Measurements from ENCODE around the gene TRIM41.

The TRIM41 gene

GRCh38 chr5:181233801-181234454 is 10.8 kb downstream of the TRIM41 start:
- no peak for DNase-seq

- no peak for DNase-seq
These were observed 11.6 kb downstream of the TRIM41 start for GRCh38 chr5:181234455-181235306.

- no peak for DNase-seq
These were observed 12.2 kb downstream of the TRIM41 start for GRCh38 chr5:181235323-181235688.

GRCh38 chr5:181235689-181236366 is 12.7 kb downstream of the TRIM41 start:
- no peak for DNase-seq

GRCh38 chr5:181236471-181236870 is 13.4 kb downstream of the TRIM41 start:
- DNase-seq, result no peak

- DNase-seq, result no peak
These were observed 14.0 kb downstream of the TRIM41 start for GRCh38 chr5:181236954-181237641.

- no peak for DNase-seq
These were observed 14.8 kb downstream of the TRIM41 start for GRCh38 chr5:181237729-181238385.

GRCh38 chr5:181239062-181239663 is 16.1 kb downstream of the TRIM41 start:
- DNase-seq, result no peak

GRCh38 chr5:181241393-181241975 is 18.4 kb downstream of the TRIM41 start:
- peak; percentile 18 to 51 for DNase-seq

GRCh38 chr5:181242031-181242451 is 19.0 kb downstream of the TRIM41 start:
- DNase-seq, result no peak

GRCh38 chr5:181243018-181243563 is 20.0 kb downstream of the TRIM41 start:
- peak in 1 of 2 donors; percentile 24 for DNase-seq

GRCh38 chr5:181243564-181244343 is 20.7 kb downstream of the TRIM41 start, which contains the start of gene RACK1:
Gene RACK1 (minus strand): TSS chr5:181243906. CDS start chr5:181243800, 106 bp downstream.
- DNase-seq, result peak; percentile 86 to 90

- no peak for DNase-seq
These were observed 22.6 kb downstream of the TRIM41 start for GRCh38 chr5:181245427-181246275.

GRCh38 chr5:181246276-181247049 is 23.4 kb downstream of the TRIM41 start:
- DNase-seq, result peak; percentile 57 to 76

GRCh38 chr5:181248277-181248676 is 25.2 kb downstream of the TRIM41 start:
- DNase-seq, result no peak

GRCh38 chr5:181255276-181255675 is 32.2 kb downstream of the TRIM41 start:
- DNase-seq, result no peak

- no peak for DNase-seq
These were observed 32.9 kb downstream of the TRIM41 start for GRCh38 chr5:181255836-181256578.

- no peak for DNase-seq
These were observed 35.5 kb downstream of the TRIM41 start for GRCh38 chr5:181258576-181258975.

Measured in CD4-positive, alpha-beta T cell treated with Interferon alpha-2 for 1 hour (primary cell).